ENCODE data around the gene EFEMP2.

Gene EFEMP2

GRCh38 chr11:65872586-65873317, at the start of gene EFEMP2:
Gene EFEMP2 (minus strand): TSS chr11:65872800. CDS start chr11:65872354, 446 bp downstream.
- DNase-seq (ENCODE audit: low read depth in 1 of 2, low spot score in 1 of 2), result no peak

GRCh38 chr11:65921876-65922275, 49.3 kb upstream of the EFEMP2 start:
- DNase-seq (ENCODE audit: low read depth in 1 of 2, low spot score in 1 of 2), result no peak

- no peak for DNase-seq (ENCODE audit: low read depth in 1 of 2, low spot score in 1 of 2)
Observed at GRCh38 chr11:65921033-65921555, 48.5 kb upstream of the EFEMP2 start.

- no peak for DNase-seq (ENCODE audit: low read depth in 1 of 2, low spot score in 1 of 2)
Observed at GRCh38 chr11:65920372-65920802, 47.8 kb upstream of the EFEMP2 start.

- no peak for DNase-seq (ENCODE audit: low read depth in 1 of 2, low spot score in 1 of 2)
Observed at GRCh38 chr11:65919573-65920371, 47.2 kb upstream of the EFEMP2 start.

GRCh38 chr11:65919141-65919572, 46.6 kb upstream of the EFEMP2 start, which contains the start of gene DRAP1:
Gene DRAP1 (plus strand): TSS chr11:65919426. CDS start chr11:65919502, 76 bp downstream.
- peak; percentile 99 for DNase-seq (ENCODE audit: low read depth in 1 of 2, low spot score in 1 of 2)

- peak in 1 of 2 donors; percentile 13 for DNase-seq (ENCODE audit: low read depth in 1 of 2, low spot score in 1 of 2)
Observed at GRCh38 chr11:65918211-65919140, 45.9 kb upstream of the EFEMP2 start, which contains the start of gene C11orf68. Gene C11orf68 (minus strand): TSS chr11:65919062. CDS start chr11:65919031, 31 bp downstream.

GRCh38 chr11:65917434-65918210, 45.0 kb upstream of the EFEMP2 start:
- DNase-seq (ENCODE audit: low read depth in 1 of 2, low spot score in 1 of 2), result no peak

GRCh38 chr11:65917077-65917433, 44.5 kb upstream of the EFEMP2 start:
- no peak for DNase-seq (ENCODE audit: low read depth in 1 of 2, low spot score in 1 of 2)

- no peak for DNase-seq (ENCODE audit: low read depth in 1 of 2, low spot score in 1 of 2)
Observed at GRCh38 chr11:65916391-65916790, 43.8 kb upstream of the EFEMP2 start.

- no peak for DNase-seq (ENCODE audit: low read depth in 1 of 2, low spot score in 1 of 2)
Observed at GRCh38 chr11:65915821-65916251, 43.2 kb upstream of the EFEMP2 start.

GRCh38 chr11:65915101-65915820, 42.7 kb upstream of the EFEMP2 start:
- DNase-seq (ENCODE audit: low read depth in 1 of 2, low spot score in 1 of 2), result no peak

GRCh38 chr11:65912845-65913244, 40.2 kb upstream of the EFEMP2 start:
- DNase-seq (ENCODE audit: low read depth in 1 of 2, low spot score in 1 of 2), result no peak

- DNase-seq (ENCODE audit: low read depth in 1 of 2, low spot score in 1 of 2), result no peak
Observed at GRCh38 chr11:65911682-65912568, 39.3 kb upstream of the EFEMP2 start.

GRCh38 chr11:65907878-65908277, 35.3 kb upstream of the EFEMP2 start:
- DNase-seq (ENCODE audit: low read depth in 1 of 2, low spot score in 1 of 2), result no peak

- DNase-seq (ENCODE audit: low read depth in 1 of 2, low spot score in 1 of 2), result no peak
Observed at GRCh38 chr11:65906602-65907001, 34.0 kb upstream of the EFEMP2 start.

- no peak for DNase-seq (ENCODE audit: low read depth in 1 of 2, low spot score in 1 of 2)
Observed at GRCh38 chr11:65903715-65904114, 31.1 kb upstream of the EFEMP2 start.

GRCh38 chr11:65903068-65903481, 30.5 kb upstream of the EFEMP2 start:
- no peak for DNase-seq (ENCODE audit: low read depth in 1 of 2, low spot score in 1 of 2)

- DNase-seq (ENCODE audit: low read depth in 1 of 2, low spot score in 1 of 2), result no peak
Observed at GRCh38 chr11:65900899-65901180, 28.2 kb upstream of the EFEMP2 start.

All from stimulated activated CD4-positive, alpha-beta T cell treated with anti-CD3 and anti-CD28 coated beads, Interleukin-15, amount 100 ng/mL, for 1 hour (primary cell).